ENCODE measurements around the gene RGS16.
A peak's percentile ranks its signal among the peaks of the same experiment; 100 is the strongest.
"Not testable (repeated sequence)": the region's sequence is repeated elsewhere in the genome, so short reads cannot be mapped to it uniquely, and the experiment has no call there.

The RGS16 gene, protein sequence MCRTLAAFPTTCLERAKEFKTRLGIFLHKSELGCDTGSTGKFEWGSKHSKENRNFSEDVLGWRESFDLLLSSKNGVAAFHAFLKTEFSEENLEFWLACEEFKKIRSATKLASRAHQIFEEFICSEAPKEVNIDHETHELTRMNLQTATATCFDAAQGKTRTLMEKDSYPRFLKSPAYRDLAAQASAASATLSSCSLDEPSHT

DNA sequence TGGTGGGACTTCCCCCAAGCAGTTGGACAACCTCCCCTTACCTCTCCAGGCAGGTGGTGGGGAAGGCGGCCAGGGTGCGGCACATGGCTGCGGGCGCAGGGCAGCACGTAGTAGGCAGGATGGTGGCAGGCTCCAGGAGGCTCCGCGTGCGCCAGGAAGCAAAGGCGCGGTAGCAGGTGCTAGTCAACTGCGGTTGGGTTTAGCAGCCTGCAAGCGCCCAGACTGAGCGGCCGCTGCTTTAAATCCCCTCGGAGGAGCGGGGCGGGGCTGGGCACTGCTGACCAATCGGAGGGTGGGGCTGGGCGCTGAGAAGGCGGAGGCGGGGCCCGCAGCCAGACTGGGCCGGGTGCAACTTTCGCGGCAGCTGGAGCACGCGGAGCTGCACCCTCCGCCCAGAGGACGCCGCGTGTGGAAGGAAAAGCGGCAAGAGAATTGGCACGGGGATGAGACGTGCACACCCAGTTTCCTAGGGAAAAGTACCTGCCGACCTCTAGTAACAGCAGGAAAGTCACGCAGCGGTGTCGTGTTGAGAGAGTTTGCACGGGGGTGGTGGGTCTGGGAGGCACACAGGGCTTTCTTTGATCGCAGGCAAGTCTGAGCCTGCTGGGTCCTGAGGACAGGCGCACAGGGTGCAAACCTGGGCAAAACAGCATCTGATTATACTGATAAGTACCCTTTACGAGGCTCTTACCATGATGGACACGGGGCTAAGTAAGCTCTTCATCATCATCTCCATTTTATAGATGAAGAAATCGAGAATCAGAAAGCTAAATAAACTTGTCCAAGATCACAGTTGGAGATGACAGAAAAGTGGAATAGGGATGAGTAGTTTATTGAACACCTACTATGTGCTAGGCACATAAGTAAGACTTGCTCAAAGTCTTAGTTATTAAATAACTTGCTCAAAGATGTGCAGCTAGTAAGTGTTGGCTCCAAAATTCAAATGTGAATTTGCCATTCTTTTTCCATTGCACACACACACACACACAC, at the start of gene RGS16:
TSS of gene RGS16 (minus strand) at position 215 of the 990 bp plus-strand sequence. CDS start at position 85, 130 bp downstream.
- DNase-seq (ENCODE audit: low read depth in 1 of 2, low spot score in 1 of 2) = peak; percentile 81 to 91

DNA sequence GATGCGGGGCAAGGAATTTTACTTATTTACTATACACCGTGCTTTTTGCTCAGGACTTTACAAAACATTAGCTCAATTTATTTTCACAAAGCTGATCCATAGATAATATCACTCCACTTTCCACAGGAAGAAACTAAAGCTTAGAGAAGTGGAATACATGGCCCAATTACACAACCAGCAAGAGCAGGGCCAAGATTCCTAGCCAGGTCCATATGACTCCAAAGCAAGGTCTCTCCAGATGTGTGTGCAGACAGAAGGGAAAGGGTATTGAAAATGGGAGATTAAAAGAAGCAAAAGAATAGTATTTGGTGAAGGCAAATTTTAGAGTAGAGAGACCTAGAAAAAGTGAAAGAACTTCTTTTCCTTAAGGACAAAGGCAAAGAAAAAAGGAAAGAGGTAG, 49.8 kb upstream of the RGS16 start:
- DNase-seq (ENCODE audit: low read depth in 1 of 2, low spot score in 1 of 2) = no peak

GRCh38 chr1:182652933-182653332, 48.7 kb upstream of the RGS16 start:
- no peak for DNase-seq (ENCODE audit: low read depth in 1 of 2, low spot score in 1 of 2)

DNA sequence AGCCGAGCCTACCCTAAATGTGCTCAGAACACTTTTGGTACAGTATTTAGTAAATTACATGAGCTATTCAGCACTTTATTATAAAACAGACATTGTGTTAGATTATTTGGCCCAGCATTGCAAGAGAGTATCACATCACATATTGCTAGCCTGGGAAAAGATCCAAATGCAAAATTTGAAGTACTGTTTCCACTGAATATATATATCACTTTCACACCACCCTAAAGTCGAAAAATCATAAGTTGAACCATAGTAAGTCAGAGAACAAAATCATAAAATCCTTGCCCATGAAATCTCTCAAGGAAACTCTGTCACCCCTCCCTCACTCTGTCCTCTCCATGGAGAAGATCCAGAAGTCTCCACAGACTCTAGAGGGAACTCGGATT, 47.1 kb upstream of the RGS16 start:
- DNase-seq (ENCODE audit: low read depth in 1 of 2, low spot score in 1 of 2) = no peak

- DNase-seq (ENCODE audit: low read depth in 1 of 2, low spot score in 1 of 2) = no peak
These were observed 46.6 kb upstream of the RGS16 start for GRCh38 chr1:182650678-182651338.

DNA sequence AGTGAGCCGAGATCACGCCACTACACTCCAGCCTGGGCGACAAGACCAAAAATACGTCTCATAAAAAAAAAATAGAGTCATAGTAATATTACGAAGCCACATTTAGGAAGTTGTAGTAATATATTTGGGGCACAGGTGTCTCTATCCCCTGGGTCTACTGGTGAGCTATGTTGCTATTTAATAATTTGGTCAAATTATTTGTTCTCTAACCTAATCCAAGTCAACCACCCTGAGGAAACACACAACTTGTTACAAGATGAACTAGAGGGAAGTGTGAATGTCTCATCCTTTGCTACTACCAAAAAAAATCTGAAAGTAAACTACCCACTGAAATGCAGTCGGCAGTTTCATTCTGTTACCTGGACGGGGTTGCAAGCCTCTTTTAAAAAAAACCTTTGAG, 44.9 kb upstream of the RGS16 start:
- DNase-seq (ENCODE audit: low read depth in 1 of 2, low spot score in 1 of 2) = no peak

DNA sequence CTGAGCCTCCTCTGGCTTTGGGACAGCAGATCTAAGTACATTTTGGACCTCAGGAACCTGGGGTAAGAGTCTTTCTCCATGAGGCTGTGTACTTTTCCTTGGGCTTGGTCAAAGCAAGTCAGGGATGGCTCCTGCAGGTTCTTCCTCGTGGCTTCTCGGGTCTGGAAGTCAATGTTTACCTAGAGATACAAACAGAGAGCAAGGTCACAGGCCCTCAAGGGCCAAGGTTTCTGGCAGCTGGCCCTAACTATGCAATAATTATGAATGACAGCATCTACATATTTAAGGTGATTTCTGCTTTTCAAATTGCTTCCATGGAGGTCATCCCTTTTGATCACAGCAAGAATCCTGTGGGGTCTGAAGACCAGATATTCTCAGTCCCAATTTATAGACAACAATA, 42.5 kb upstream of the RGS16 start:
- no peak for DNase-seq (ENCODE audit: low read depth in 1 of 2, low spot score in 1 of 2)

DNA sequence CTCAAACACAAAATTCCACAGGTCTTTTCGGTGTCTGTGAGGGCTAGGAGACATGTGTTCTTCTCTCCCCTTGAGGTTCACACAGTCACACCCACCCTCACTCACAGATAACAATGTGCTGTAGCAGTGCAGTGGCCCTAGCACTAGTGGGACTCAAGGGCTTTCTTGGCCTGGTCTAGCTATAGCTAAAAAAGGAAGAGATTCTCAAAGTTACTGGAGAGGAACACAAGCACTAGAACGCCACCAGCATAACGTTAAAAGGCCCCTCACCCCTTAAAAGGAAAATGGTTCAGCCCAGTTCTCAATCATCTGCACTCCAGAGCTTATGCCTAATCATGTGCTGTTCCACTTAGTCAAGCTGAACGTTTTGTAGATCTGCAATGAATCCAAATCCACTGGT, 40.7 kb upstream of the RGS16 start:
- no peak for DNase-seq (ENCODE audit: low read depth in 1 of 2, low spot score in 1 of 2)

DNA sequence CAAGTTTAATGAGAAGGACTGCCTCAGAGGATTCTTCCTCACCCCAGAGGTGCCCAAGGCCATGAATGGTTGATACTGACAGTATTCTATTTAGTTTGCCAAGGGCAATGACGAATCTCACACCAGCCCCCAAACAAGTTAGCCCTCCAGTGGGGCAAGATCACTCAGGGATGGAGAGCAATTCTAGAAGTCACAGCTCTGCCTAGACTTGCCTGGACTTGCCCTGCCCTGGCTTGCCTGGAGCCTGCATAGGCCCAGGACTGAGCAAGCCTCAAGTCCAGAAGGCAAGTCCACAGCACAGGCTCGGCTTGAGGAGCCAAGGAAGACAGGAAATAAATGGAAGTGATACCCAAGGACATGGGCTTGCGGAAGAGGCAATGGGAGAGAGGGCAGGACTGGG, 39.5 kb upstream of the RGS16 start:
- DNase-seq (ENCODE audit: low read depth in 1 of 2, low spot score in 1 of 2) = no peak

- no peak for DNase-seq (ENCODE audit: low read depth in 1 of 2, low spot score in 1 of 2)
These were observed 38.3 kb upstream of the RGS16 start for GRCh38 chr1:182642461-182642860.

- no peak for DNase-seq (ENCODE audit: low read depth in 1 of 2, low spot score in 1 of 2)
These were observed 37.4 kb upstream of the RGS16 start for GRCh38 chr1:182641561-182641960.

DNA sequence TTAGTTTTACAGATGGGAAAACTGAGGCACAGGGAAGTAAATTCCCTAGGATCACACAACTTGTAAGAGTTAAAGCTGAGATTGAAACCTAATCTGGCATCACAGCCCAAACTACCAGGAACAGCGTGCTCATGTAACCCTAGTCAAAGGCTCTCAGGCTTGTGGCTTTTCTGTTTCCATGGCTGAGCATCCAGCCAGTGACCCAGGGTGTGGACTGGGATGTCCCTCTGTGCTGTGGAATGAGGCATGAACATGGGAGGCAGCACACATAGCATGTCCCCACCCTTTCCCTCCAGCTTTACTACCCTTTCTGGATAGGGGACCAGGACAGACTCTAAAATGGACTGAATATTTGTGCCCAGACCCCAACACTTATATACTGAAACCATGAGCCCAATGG, 35.1 kb upstream of the RGS16 start:
- no peak for DNase-seq (ENCODE audit: low read depth in 1 of 2, low spot score in 1 of 2)

- no peak for DNase-seq (ENCODE audit: low read depth in 1 of 2, low spot score in 1 of 2)
These were observed 33.6 kb upstream of the RGS16 start for GRCh38 chr1:182637769-182638168.

DNA sequence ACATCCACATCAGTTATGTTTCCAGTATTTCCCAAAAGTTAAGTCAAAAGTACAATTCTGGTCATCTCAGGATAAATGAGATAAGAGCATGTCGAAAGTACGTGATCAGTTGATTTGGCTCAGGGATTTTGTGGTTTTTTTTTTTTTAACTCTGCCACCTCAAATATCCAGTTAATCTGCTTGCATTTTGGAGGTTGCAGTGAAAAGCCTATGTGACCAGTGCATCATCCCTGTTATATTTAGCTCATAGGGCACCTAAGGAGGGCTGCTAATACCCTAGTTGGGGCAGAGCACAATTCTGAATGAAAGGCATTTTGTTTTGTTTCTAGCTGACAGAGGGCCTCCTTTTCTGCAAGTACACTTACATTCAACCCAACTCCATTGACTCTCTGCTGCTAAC, 31.7 kb upstream of the RGS16 start:
- no peak for DNase-seq (ENCODE audit: low read depth in 1 of 2, low spot score in 1 of 2)

GRCh38 chr1:182634306-182635072, 30.3 kb upstream of the RGS16 start:
- no peak for DNase-seq (ENCODE audit: low read depth in 1 of 2, low spot score in 1 of 2)

DNA sequence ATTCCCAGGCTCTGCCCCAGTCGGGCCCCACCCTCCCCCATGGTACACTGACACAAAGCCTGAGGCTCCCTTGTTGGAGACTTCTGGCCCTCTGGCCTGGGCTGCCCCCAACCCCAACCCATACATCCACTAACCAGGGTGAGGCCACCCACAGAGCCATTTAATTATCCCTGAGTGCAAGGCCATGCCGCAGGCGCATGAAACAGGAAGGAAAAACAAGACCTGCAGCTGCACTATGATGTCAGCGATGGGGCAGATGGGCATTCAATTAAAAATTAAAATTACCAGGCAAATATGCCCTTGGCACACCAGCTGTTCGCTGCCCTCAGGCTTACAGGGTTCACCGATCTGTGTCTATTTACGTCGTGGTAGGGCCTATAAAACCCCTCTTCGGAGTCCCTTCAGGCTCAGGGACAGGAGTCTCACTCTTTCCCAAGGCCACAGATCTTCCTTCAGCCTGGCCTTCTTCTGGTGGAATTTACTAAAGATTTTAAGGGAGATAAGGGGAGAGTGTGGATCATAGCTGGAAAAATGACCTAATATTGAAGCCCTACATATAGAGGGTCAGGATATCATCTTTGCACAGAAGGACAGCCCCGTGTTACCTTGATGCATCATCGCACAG, 29.6 kb upstream of the RGS16 start:
- DNase-seq (ENCODE audit: low read depth in 1 of 2, low spot score in 1 of 2) = no peak

DNA sequence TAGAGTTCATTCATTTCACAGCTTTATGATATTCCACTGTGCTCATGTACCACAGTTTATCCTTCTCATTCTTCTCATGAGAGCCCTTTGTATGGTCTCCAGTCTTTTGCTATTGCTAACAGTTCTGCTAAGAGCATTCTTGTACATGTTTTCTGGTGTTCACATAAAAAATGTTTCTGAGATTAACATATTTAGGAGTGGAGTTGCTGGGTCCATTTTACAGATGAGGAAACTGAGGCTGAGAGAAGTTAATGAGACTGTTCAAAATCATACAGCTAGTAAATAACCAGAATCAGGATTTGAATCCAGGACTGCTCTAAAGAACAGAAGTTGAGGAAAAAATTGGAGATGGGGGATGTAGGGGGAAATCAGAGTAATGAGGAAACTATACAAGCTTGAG, 28.8 kb upstream of the RGS16 start:
- no peak for DNase-seq (ENCODE audit: low read depth in 1 of 2, low spot score in 1 of 2)

DNA sequence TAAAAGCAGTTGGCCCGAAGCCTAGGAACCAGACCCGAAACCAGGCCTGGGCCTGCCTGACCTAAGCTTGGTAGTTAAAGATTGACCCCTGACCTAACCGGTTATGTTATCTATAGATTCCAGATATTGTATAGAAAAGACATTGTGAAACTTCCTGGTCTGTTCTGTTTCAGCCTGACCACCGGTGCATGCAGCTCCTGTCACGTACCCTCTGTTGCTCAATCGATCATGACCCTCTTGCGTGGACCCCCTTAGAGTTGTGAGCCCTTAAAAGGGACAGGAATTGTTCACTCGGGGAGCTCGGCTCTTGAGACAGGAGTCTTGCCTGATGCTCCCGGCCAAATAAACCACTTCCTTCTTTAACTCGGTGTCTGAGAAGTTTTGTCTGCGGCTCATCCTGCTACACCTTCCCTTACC, 28.3 kb upstream of the RGS16 start:
- DNase-seq (ENCODE audit: low read depth in 1 of 2, low spot score in 1 of 2) = not testable (repeated sequence)

DNA sequence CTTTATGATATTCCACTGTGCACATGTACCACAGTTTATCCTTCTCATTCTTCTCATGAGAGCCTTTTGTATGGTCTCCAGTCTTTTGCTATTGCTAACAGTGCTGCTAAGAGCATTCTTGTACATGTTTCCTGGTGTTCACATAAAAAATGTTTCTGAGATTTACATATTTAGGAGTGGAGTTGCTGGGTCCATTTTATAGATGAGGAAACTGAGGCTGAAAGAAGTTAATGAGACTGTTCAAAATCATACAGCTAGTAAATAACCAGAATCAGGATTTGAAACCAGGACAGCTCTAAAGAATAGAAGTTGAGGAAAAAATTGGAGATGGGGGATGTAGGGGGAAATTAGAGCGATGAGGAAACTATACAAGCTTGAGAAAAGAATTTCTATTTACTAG, 27.8 kb upstream of the RGS16 start:
- no peak for DNase-seq (ENCODE audit: low read depth in 1 of 2, low spot score in 1 of 2)

- DNase-seq (ENCODE audit: low read depth in 1 of 2, low spot score in 1 of 2) = no peak
These were observed 27.0 kb upstream of the RGS16 start for GRCh38 chr1:182631053-182631677.
